HepG2 (cell line): ENCODE measurements around the gene PDLIM5. TPM values are rescaled to one million over a fixed set of nuclear protein-coding genes. Genes with fewer than 3 reads are reported as not detected.

Source experiments
- ATF6 ChIP-seq: sonication (generic); formaldehyde crosslinking; conservative IDR thresholded peaks from 2 replicates; pipeline ENCODE4 v1.4.0; 2020; ENCODE audit warnings: missing genetic modification reagents
- DMAP1 ChIP-seq: IDR thresholded peaks from 2 replicates; pipeline ENCODE4 v1.6.1; 2016
- ETV6 ChIP-seq: sonication (generic); formaldehyde crosslinking; conservative IDR thresholded peaks from 2 replicates; pipeline ENCODE4 v1.4.0; 2020; ENCODE audit warnings: missing genetic modification reagents
- MAZ ChIP-seq, 2 experiments: sonication (generic) in 1 of 2; formaldehyde crosslinking in 1 of 2; IDR thresholded peaks; 2 replicates each; pipeline versions ENCODE4 v1.5.0 to v1.6.1; 2012 to 2020; ENCODE audit warnings: low read depth in 2 of 2, mild to moderate bottlenecking in 2 of 2, borderline replicate concordance in 1 of 2, improper control_type of control experiment in 1 of 2, low read length in 1 of 2, missing genetic modification reagents in 1 of 2, moderate library complexity in 1 of 2
- NCOA2 ChIP-seq: sonication (generic); formaldehyde crosslinking; IDR thresholded peaks from 2 replicates; pipeline ENCODE4 v1.8.0; 2022; ENCODE audit warnings: inconsistent platforms
- NR1H2 ChIP-seq: sonication (generic); formaldehyde crosslinking; IDR thresholded peaks from 2 replicates; pipeline ENCODE4 v1.8.1; 2022; ENCODE audit warnings: low read depth, missing genetic modification reagents, borderline replicate concordance
- RBFOX2 ChIP-seq: fragments of 200-400 bp; formaldehyde crosslinking; IDR thresholded peaks from 2 replicates; pipeline ENCODE4 v1.6.1; 2017; ENCODE audit warnings: low read depth, mild to moderate bottlenecking, low read length
- SMAD1 ChIP-seq: sonication (generic); formaldehyde crosslinking; IDR thresholded peaks from 2 replicates; pipeline ENCODE4 v1.4.0; 2020; ENCODE audit warnings: missing genetic modification reagents, low read depth, mild to moderate bottlenecking, borderline replicate concordance
- SMC3 ChIP-seq: IDR thresholded peaks from 2 replicates; pipeline ENCODE4 v1.6.1; 2011; ENCODE audit warnings: low read length, improper control_type of control experiment
- SP2 ChIP-seq: sonication (generic); formaldehyde crosslinking; IDR thresholded peaks from 2 replicates; pipeline ENCODE4 v1.5.1; 2020; ENCODE audit warnings: mild to moderate bottlenecking, missing genetic modification reagents
- SP5 ChIP-seq: IDR thresholded peaks from 2 replicates; pipeline ENCODE4 v1.6.1; 2016; ENCODE audit warnings: low read depth, borderline replicate concordance
- U2AF1 ChIP-seq: fragments of 200-400 bp; formaldehyde crosslinking; optimal IDR thresholded peaks from 2 replicates; pipeline ENCODE3; 2017; ENCODE audit warnings: mild to moderate bottlenecking, low read depth, low read length
- ZMYM4 ChIP-seq: sonication (generic); formaldehyde crosslinking; IDR thresholded peaks from 2 replicates; pipeline ENCODE4 v1.8.1; 2023; ENCODE audit warnings: mild to moderate bottlenecking, missing genetic modification reagents
- ZNF12 ChIP-seq: sonication (generic); formaldehyde crosslinking; IDR thresholded peaks from 2 replicates; pipeline ENCODE4 v1.5.0; 2020; ENCODE audit warnings: missing genetic modification reagents
- ZNF234 ChIP-seq: sonication (generic); formaldehyde crosslinking; conservative IDR thresholded peaks from 2 replicates; pipeline ENCODE4 v1.5.1; 2020; ENCODE audit warnings: mild to moderate bottlenecking, missing genetic modification reagents
- ZNF260 ChIP-seq: sonication (generic); formaldehyde crosslinking; IDR thresholded peaks from 2 replicates; pipeline ENCODE4 v1.4.0; 2020; ENCODE audit warnings: missing genetic modification reagents, low read depth, mild to moderate bottlenecking, borderline replicate concordance
- ZNF407 ChIP-seq: sonication (generic); formaldehyde crosslinking; IDR thresholded peaks from one replicate; pipeline ENCODE4 v1.5.1; 2020; ENCODE audit warnings: mild to moderate bottlenecking, missing genetic modification reagents; ENCODE audit errors: not compliant biosample characterization
- ZNF512 ChIP-seq: sonication (generic); formaldehyde crosslinking; IDR thresholded peaks from 2 replicates; pipeline ENCODE4 v1.4.0; 2020; ENCODE audit warnings: mild to moderate bottlenecking, missing genetic modification reagents
- ZNF552 ChIP-seq: sonication (generic); formaldehyde crosslinking; IDR thresholded peaks from 2 replicates; pipeline ENCODE4 v1.9.0; 2022; ENCODE audit warnings: missing genetic modification reagents, mild to moderate bottlenecking, borderline replicate concordance
- polyA plus RNA-seq, 8 experiments: library from polyadenylated mRNA; depleted of rRNA in 3 of 8; stranded (reverse) in 7 of 8; unstranded in 1 of 8; fragments of >200 nt; fragmentation: Illumina TruSeq in 4 of 8; extraction: Trizol in 4 of 8; gene quantifications; 2 replicates each; pipeline versions ENCODE4 v1.2.1 to v1.2.3, GENCODE V29; 2011 to 2016; ENCODE audit warnings: low read depth in 4 of 8, missing spikeins in 1 of 8, mixed read lengths in 1 of 8; ENCODE audit not compliant: insufficient read depth in 1 of 8
- total RNA-seq, 5 experiments: library from RNA; depleted of rRNA; stranded (reverse); fragments of >200 nt; fragmentation: Illumina TruSeq; extraction: Trizol; gene quantifications; 2 replicates each; pipeline ENCODE4 v1.2.3, GENCODE V29; 2016; ENCODE audit warnings: low read depth in 1 of 5

PDLIM5 gene
- total and polyA plus RNA-seq, 2 of the 13 experiments (the other 11 are each of a cell fraction or from before 2014, with no cell fraction given): 52.8 to 119 TPM

GRCh38 chr4:94410678-94411206 lies 41.0 kb upstream of the PDLIM5 start (continued):
- TF ChIP-seq ZNF407 (no peak), ATF6 (CRISPR knock-in tag) (no peak), ZNF512 (peak; percentile 96), ZMYM4 (peak; percentile 81), NR1H2 (no peak), NCOA2 (CRISPR knock-in tag) (no peak; the same call in 1 of the 2 replicates), MAZ (IDR thresholded peaks at IDR 0.05; ENCODE audit: borderline replicate concordance, low read depth, low read length) (no peak), MAZ (CRISPR knock-in tag; IDR thresholded peaks at IDR 0.05; ENCODE audit: low read depth) (no peak), SP2 (CRISPR knock-in tag) (no peak), RBFOX2 (no peak), SMAD1 (no peak), ZNF234 (no peak), ZNF552 (CRISPR knock-in tag) (no peak), U2AF1 (no peak), ETV6 (CRISPR knock-in tag) (no peak), SMC3 (0 out of 2 replicates have a peak, but pooled peaks have one; percentile 6), SP5 (no peak), ZNF260 (CRISPR knock-in tag) (no peak), DMAP1 (no peak), ZNF12 (CRISPR knock-in tag) (0 out of 2 replicates have a peak, but pooled peaks have one; percentile 47)
